Tibial artery (tissue), 4 donors: ENCODE data around the gene SRD5A3.

ENCODE experiments used
- DNase-seq, 2 donors: peaks; one replicate each; pipeline ENCODE4 v3.0.0-alpha.2; 2019
- H3K27ac ChIP-seq, 2 donors: fragments of 200-600 bp; sonication (generic) in 1 of 2; 1 replicate in 1 of 2; 2 replicates in 1 of 2; pipeline ENCODE4 v1.5.1; 2018 to 2019; ENCODE audit warnings: mild to moderate bottlenecking in 1 of 2
- H3K27me3 ChIP-seq, 2 donors: fragments of 200-600 bp; sonication (generic) in 1 of 2; one replicate each; pipeline versions ENCODE4 v1.5.1 to v1.6.0; 2016 to 2019
- H3K36me3 ChIP-seq, 3 donors: fragments of 200-600 bp; sonication (generic) in 2 of 3; one replicate each; pipeline ENCODE4 v1.5.1; 2016 to 2019; ENCODE audit warnings: mild to moderate bottlenecking in 2 of 3
- H3K4me1 ChIP-seq, 4 donors: fragments of 200-600 bp; sonication (generic) in 2 of 4; 1 replicate in 3 of 4; 2 replicates in 1 of 4; pipeline ENCODE4 v1.5.1; 2016 to 2019
- H3K4me3 ChIP-seq, 2 donors: fragments of 200-600 bp; sonication (generic) in 1 of 2; 1 replicate in 1 of 2; 2 replicates in 1 of 2; pipeline ENCODE4 v1.5.1; 2018 to 2019; ENCODE audit warnings: mild to moderate bottlenecking in 2 of 2
- H3K9me3 ChIP-seq, 3 donors: fragments of 200-600 bp; sonication (generic) in 1 of 3; one replicate each; pipeline ENCODE4 v1.5.1; 2016 to 2019
- intact Hi-C: fragments of 100-400 bp; cut with DNase I; formaldehyde crosslinking; loops from one replicate; pipeline ENCODE4 v1.15.0; 2023; ENCODE audit warnings: low total_unique reads
- TF ChIP-seq, protein P1 (sequence below), 2 experiments: fragments of 200-600 bp in 1 of 2; fragments of 450-650 bp in 1 of 2; IDR thresholded peaks; one replicate each; pipeline ENCODE4 v1.5.1; 2017 to 2019; ENCODE audit warnings: antibody characterized with exemption in 2 of 2, mild to moderate bottlenecking in 1 of 2, moderate library complexity in 1 of 2

SRD5A3 gene

GRCh38 chr4:55399581-55399980 lies 53.5 kb downstream of the SRD5A3 start:
- intact Hi-C loops = loop anchor here (5.0 to 10.0 kb wide), 3 partner anchors 52 to 455 kb away; partner anchors contain the start of genes CLOCK, EXOC1 and SRD5A3
- peak overlapping the region in 1 of 2 donors; percentile 36 for H3K4me3 ChIP-seq
- TF ChIP-seq, protein P1, sequence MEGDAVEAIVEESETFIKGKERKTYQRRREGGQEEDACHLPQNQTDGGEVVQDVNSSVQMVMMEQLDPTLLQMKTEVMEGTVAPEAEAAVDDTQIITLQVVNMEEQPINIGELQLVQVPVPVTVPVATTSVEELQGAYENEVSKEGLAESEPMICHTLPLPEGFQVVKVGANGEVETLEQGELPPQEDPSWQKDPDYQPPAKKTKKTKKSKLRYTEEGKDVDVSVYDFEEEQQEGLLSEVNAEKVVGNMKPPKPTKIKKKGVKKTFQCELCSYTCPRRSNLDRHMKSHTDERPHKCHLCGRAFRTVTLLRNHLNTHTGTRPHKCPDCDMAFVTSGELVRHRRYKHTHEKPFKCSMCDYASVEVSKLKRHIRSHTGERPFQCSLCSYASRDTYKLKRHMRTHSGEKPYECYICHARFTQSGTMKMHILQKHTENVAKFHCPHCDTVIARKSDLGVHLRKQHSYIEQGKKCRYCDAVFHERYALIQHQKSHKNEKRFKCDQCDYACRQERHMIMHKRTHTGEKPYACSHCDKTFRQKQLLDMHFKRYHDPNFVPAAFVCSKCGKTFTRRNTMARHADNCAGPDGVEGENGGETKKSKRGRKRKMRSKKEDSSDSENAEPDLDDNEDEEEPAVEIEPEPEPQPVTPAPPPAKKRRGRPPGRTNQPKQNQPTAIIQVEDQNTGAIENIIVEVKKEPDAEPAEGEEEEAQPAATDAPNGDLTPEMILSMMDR (IDR thresholded peaks at IDR 0.05) = no peak

DNA sequence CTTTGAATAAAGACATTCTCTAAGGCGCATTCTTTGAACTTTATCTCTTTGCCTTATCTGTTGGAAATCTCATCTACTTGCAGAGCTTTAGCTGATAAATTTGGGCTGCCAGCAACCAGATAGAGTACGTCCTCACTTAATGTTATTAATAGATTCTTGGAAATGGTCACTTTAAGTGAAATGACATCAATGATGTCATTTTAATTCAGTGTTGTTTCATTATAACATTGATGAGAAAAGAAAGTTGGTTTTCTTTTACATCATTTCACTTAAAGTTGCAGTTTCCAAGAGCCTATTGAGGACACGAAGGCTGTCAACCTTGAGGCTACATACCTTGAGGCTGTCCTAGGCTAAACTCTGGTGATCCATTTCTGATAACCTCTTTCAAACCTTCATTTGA lies 59.0 kb downstream of the SRD5A3 start:
- Histone ChIP-seq H3K27me3 (no peaks in the 10 kb centered on the region), H3K36me3 (peaks cover 14 to 30% (median 21%) of the 10 kb centered on the region in 3 donors), H3K4me3 (no peak overlapping the region), H3K4me1 (peaks cover 0 to 66% (median 24%) of the 10 kb centered on the region in 4 donors), H3K9me3 (no peaks in the 10 kb centered on the region), H3K27ac (no peak overlapping the region)
- no peak for DNase-seq
- TF ChIP-seq, protein P1 (IDR thresholded peaks at IDR 0.05) = no peak
- intact Hi-C loops = no loop called here

More at GRCh38 chr4:55399581-55399980, 53.5 kb downstream of the SRD5A3 start:
- Histone ChIP-seq H3K27me3 (no peaks in the 10 kb centered on the region), H3K36me3 (peaks cover 5 to 9% (median 5%) of the 10 kb centered on the region in 3 donors), H3K4me1 (peaks cover 0 to 49% (median 22%) of the 10 kb centered on the region in 4 donors), H3K27ac (peak overlapping the region; percentile 25 to 99), H3K9me3 (no peaks in the 10 kb centered on the region)
- no peak for DNase-seq

DNA sequence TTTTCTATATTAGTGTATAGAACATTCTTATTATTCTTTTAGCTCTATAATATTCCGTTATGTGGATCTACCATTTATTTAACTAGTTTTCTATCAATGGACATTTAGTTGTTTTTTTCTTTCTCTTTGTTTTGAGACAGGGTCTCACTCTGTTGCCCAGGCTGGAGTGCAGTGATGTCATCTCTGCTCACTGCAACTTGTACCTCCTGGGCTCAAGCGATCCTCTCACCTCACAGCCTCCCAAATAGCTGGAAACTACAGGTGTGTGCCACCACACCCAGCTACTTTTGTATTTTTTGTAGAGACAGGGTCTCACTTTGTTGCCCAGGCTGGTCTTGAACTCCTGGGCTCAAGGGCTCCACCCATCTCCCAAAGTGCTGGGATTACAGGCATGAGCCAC lies 60.5 kb downstream of the SRD5A3 start:
- intact Hi-C loops = no loop called here

DNA sequence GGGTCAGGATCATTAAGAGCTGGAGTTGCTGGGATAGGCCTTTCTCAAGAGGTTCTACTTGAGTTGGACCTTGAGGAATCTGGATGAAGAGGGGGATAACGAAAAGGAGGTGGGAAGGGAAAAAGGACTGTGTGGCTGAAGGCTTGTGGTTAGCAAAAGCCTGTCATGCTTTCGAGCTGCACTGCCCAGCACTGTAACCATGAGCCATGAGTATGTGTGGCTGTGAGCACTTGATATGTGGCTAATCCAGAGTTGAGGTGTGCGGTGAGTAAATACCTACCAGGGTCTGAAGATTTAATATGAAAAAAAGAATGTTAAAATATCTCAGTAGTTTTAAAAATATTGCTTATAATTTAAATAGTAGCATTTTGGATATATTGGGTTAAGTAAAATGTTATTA lies 61.1 kb downstream of the SRD5A3 start:
- Histone ChIP-seq H3K9me3 (no peaks in the 10 kb centered on the region), H3K4me3 (no peak overlapping the region), H3K36me3 (peaks cover 14 to 34% (median 21%) of the 10 kb centered on the region in 3 donors), H3K27ac (no peak overlapping the region), H3K4me1 (peaks cover 0 to 60% (median 21%) of the 10 kb centered on the region in 4 donors), H3K27me3 (no peaks in the 10 kb centered on the region)
- intact Hi-C loops = no loop called here
- TF ChIP-seq, protein P1 (IDR thresholded peaks at IDR 0.05) = no peak
- DNase-seq = no peak

More for the DNA sequence above, 60.5 kb downstream of the SRD5A3 start:
- H3K9me3 ChIP-seq = no peaks in the 10 kb centered on the region
- H3K27ac ChIP-seq = no peak overlapping the region
- TF ChIP-seq, protein P1 (IDR thresholded peaks at IDR 0.05) = no peak
- no peak overlapping the region for H3K4me3 ChIP-seq
- no peak for DNase-seq
- no peaks in the 10 kb centered on the region for H3K27me3 ChIP-seq
- peaks cover 14 to 30% (median 21%) of the 10 kb centered on the region in 3 donors for H3K36me3 ChIP-seq
- peaks cover 0 to 63% (median 21%) of the 10 kb centered on the region in 4 donors for H3K4me1 ChIP-seq

GRCh38 chr4:55407764-55408163 lies 61.7 kb downstream of the SRD5A3 start:
- Histone ChIP-seq H3K9me3 (no peaks in the 10 kb centered on the region), H3K36me3 (peaks cover 16 to 34% (median 21%) of the 10 kb centered on the region in 3 donors), H3K27me3 (no peaks in the 10 kb centered on the region), H3K4me1 (peaks cover 0 to 61% (median 21%) of the 10 kb centered on the region in 4 donors), H3K4me3 (no peak overlapping the region), H3K27ac (no peak overlapping the region)
- no peak for DNase-seq
- intact Hi-C loops = no loop called here
- TF ChIP-seq, protein P1 (IDR thresholded peaks at IDR 0.05) = no peak
